ENCODE data around the gene DMBT1. TPM values are rescaled to one million over a fixed set of nuclear protein-coding genes. Genes with fewer than 3 reads are reported as not detected.

DMBT1 gene
- total and polyA plus RNA-seq, 2 of the 4 experiments (the other 2 are of a cell fraction) = under 0.01 TPM; not detected in 1

- no peak overlapping the region for H4K8ac ChIP-seq (ENCODE audit: low read depth in 2 of 2, low read length in 2 of 2)
- H2BK20ac ChIP-seq (ENCODE audit: low read depth, low read length) = no peak overlapping the region
- ChIA-PET CTCF (no interaction called here), POLR2A (ENCODE audit: unreplicated experiment) (no interaction called here)
- no peak overlapping the region for H4K5ac ChIP-seq (ENCODE audit: low read depth, low read length)
- no peak overlapping the region for H2AFZ ChIP-seq (replicated peaks; ENCODE audit: low read length, poor library complexity)
- no peaks in the 10 kb centered on the region for H3K9me3 ChIP-seq (ENCODE audit: control insufficient read depth, insufficient read depth, low read length)
- H2AK9ac ChIP-seq (replicated peaks; ENCODE audit: low read depth, low read length, poor library complexity) = no peak overlapping the region
- H2BK5ac ChIP-seq (ENCODE audit: low read depth, low read length, poor library complexity, severe bottlenecking) = no peak overlapping the region
- intact Hi-C loops (cut with micrococcal nuclease) (no loop called here), in situ Hi-C loops (cut with MboI; ENCODE audit: low sequenced_read_pairs) (no loop called here), dilution Hi-C loops (cut with HindIII; ENCODE audit: low sequenced_read_pairs, unreplicated experiment) (no loop called here)
- H3K4ac ChIP-seq (ENCODE audit: low read depth, low read length) = no peak overlapping the region
- H3K79me1 ChIP-seq (ENCODE audit: low read depth in 1 of 2, low read length in 2 of 2) = no peaks in the 10 kb centered on the region
- H3K27ac ChIP-seq (ENCODE audit: insufficient read depth, low read length) = no peak overlapping the region
- no peak overlapping the region for H3K4me3 ChIP-seq (ENCODE audit: insufficient read depth, low read depth, low read length)
- H3K27me3 ChIP-seq (ENCODE audit: control insufficient read depth, insufficient read depth, low read length) = no peaks in the 10 kb centered on the region
- H4K20me1 ChIP-seq (ENCODE audit: insufficient read depth, low read length) = no peaks in the 10 kb centered on the region
- H2BK120ac ChIP-seq (ENCODE audit: low read depth, low read length) = no peak overlapping the region
- no peaks in the 10 kb centered on the region for H3K4me1 ChIP-seq (ENCODE audit: control insufficient read depth, insufficient read depth, low read length)
- no peak for TF ChIP-seq RCOR1 (IDR thresholded peaks at IDR 0.05; ENCODE audit: insufficient replicate concordance, low read length)
- no peak for TF ChIP-seq RAD21 (IDR thresholded peaks at IDR 0.05; ENCODE audit: low read length)
- TF ChIP-seq SMC3 (IDR thresholded peaks at IDR 0.05; ENCODE audit: low read depth, low read length) = no peak
- no peak for TF ChIP-seq MXI1 (IDR thresholded peaks at IDR 0.05; ENCODE audit: borderline replicate concordance, low read depth, low read length)
- TF ChIP-seq MAZ (IDR thresholded peaks at IDR 0.05; ENCODE audit: borderline replicate concordance, low read depth, low read length) = no peak
- no peak for TF ChIP-seq CHD1 (IDR thresholded peaks at IDR 0.05; ENCODE audit: low read depth, low read length)
- TF ChIP-seq FOS (IDR thresholded peaks at IDR 0.05; ENCODE audit: low read depth, low read length) = no peak
- no peak for TF ChIP-seq MAFK (IDR thresholded peaks at IDR 0.05; ENCODE audit: low read depth, low read length)
- TF ChIP-seq CTCF (conservative IDR thresholded peaks at IDR 0.05; ENCODE audit: low read depth, low read length) = no peak
- TF ChIP-seq USF2 (IDR thresholded peaks at IDR 0.05; ENCODE audit: low read depth, low read length) = no peak
- TF ChIP-seq NFE2L2 (IDR thresholded peaks at IDR 0.05; ENCODE audit: low read depth, low read length) = no peak
- no peak for TF ChIP-seq BHLHE40 (IDR thresholded peaks at IDR 0.05; ENCODE audit: low read depth, low read length)
- no peak for TF ChIP-seq RFX5 (IDR thresholded peaks at IDR 0.05; ENCODE audit: low read depth, low read length)
- TF ChIP-seq POLR2A (IDR thresholded peaks at IDR 0.05; ENCODE audit: low read depth, low read length) = no peak
- no peak for TF ChIP-seq CEBPB (IDR thresholded peaks at IDR 0.05; ENCODE audit: low read depth, low read length)
- TF ChIP-seq, protein P1, sequence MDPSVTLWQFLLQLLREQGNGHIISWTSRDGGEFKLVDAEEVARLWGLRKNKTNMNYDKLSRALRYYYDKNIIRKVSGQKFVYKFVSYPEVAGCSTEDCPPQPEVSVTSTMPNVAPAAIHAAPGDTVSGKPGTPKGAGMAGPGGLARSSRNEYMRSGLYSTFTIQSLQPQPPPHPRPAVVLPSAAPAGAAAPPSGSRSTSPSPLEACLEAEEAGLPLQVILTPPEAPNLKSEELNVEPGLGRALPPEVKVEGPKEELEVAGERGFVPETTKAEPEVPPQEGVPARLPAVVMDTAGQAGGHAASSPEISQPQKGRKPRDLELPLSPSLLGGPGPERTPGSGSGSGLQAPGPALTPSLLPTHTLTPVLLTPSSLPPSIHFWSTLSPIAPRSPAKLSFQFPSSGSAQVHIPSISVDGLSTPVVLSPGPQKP (IDR thresholded peaks at IDR 0.05; ENCODE audit: borderline replicate concordance, low read depth, low read length) = no peak
- H3K9ac ChIP-seq (ENCODE audit: low read depth, low read length) = no peak overlapping the region
- DNase-seq (no peak), ATAC-seq (ENCODE audit: low read depth) (no peak)
- H3K23ac ChIP-seq (ENCODE audit: low read depth, low read length) = no peak overlapping the region
- H4K91ac ChIP-seq (ENCODE audit: insufficient read depth, low read depth, low read length) = no peak overlapping the region
- no TSS peak for BruUV-seq (replicated peaks)
- no peaks in the 10 kb centered on the region for H3K36me3 ChIP-seq (ENCODE audit: control insufficient read depth, insufficient read depth, low read length)
- H3K4me2 ChIP-seq (ENCODE audit: low read depth, low read length) = no peak overlapping the region
- H3K56ac ChIP-seq (ENCODE audit: extremely low read depth, insufficient read depth, low read length) = no peak overlapping the region
- no peak overlapping the region for H3K14ac ChIP-seq (replicated peaks; ENCODE audit: low read depth, low read length)
- H3K9me1 ChIP-seq (ENCODE audit: insufficient read depth, low read length) = no peaks in the 10 kb centered on the region
- H3K18ac ChIP-seq (ENCODE audit: low read depth, low read length) = no peak overlapping the region
- no peak overlapping the region for H2BK15ac ChIP-seq (ENCODE audit: low read depth, low read length)
- 60% methylated on average over 2 of the region's 6 CpGs; no CpG with 5 or more reads in 1 of the 2 experiments for WGBS, 2 experiments (ENCODE audit: extremely low coverage in 2 of 2, insufficient read length in 1 of 2)
- H2AK5ac ChIP-seq (ENCODE audit: low read depth, low read length) = no peak overlapping the region
Observed at GRCh38 chr10:122638106-122638505, 77.6 kb downstream of the DMBT1 start.

Data from IMR-90 (cell line).